ENCODE data around the gene VAPB. TPM values are rescaled to one million over a fixed set of nuclear protein-coding genes. Genes with fewer than 3 reads are reported as not detected.
A peak's percentile ranks its signal among the peaks of the same experiment; 100 is the strongest.

Gene VAPB
- total and polyA plus RNA-seq, 2 donors from 2014 or later = 49.3 to 60.4 TPM

GRCh38 chr20:58461899-58462298 lies 72.9 kb downstream of the VAPB start:
- no peak for FAIRE-seq

DNA sequence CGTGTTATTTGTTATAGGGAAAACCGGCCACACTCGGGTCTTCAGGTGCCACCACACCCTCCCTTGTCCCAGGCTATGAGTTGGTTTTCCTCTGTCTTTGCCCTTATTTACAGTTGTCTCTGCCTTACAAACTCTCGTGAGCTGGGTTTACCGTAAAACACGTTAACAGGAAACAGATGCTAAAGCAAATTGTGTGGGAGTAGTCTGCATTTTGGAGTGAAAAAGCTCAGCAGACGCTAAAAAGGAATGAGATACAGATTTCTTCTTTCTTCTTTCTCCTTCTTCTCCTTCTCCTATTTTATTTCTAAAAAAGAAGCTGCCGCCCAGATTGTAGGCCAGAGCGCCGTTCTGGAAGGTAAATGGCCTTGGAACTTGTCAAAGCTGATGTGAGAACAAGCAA lies 74.2 kb downstream of the VAPB start:
- FAIRE-seq (no peak), DNase-seq (peak in 1 of 5 donors; percentile 8)
- no peak overlapping the region for H3K4me3 ChIP-seq (ENCODE audit: low read length in 3 of 3)
- H3K9me3 ChIP-seq (ENCODE audit: control insufficient read depth in 2 of 3, insufficient read depth in 1 of 3, low read length in 3 of 3) = no peaks in the 10 kb centered on the region
- no peaks in the 10 kb centered on the region for H3K4me1 ChIP-seq (ENCODE audit: control insufficient read depth in 2 of 3, insufficient read depth in 2 of 3, low read depth in 1 of 3, low read length in 3 of 3)
- no peak for TF ChIP-seq CTCF (IDR thresholded peaks at IDR 0.05; ENCODE audit: borderline replicate concordance, extremely low read depth, insufficient read depth)
- no peak overlapping the region for H3K9ac ChIP-seq (ENCODE audit: low read length in 3 of 3)
- H3K27ac ChIP-seq (ENCODE audit: low read depth in 2 of 2, low read length in 2 of 2) = no peak overlapping the region
- intact Hi-C loops (cut with DNase I) = no loop called here
- H3K27me3 ChIP-seq (ENCODE audit: control insufficient read depth, insufficient read depth, low read length) = no peaks in the 10 kb centered on the region
- no peaks in the 10 kb centered on the region for H3K36me3 ChIP-seq (ENCODE audit: control insufficient read depth in 2 of 3, insufficient read depth in 3 of 3, low read length in 3 of 3)

More at GRCh38 chr20:58461899-58462298, 72.9 kb downstream of the VAPB start:
- Histone ChIP-seq H3K36me3 (ENCODE audit: control insufficient read depth in 2 of 3, insufficient read depth in 3 of 3, low read length in 3 of 3) (no peaks in the 10 kb centered on the region), H3K9me3 (ENCODE audit: control insufficient read depth in 2 of 3, insufficient read depth in 1 of 3, low read length in 3 of 3) (no peaks in the 10 kb centered on the region), H3K4me3 (ENCODE audit: low read length in 3 of 3) (no peak overlapping the region), H3K27me3 (ENCODE audit: control insufficient read depth, insufficient read depth, low read length) (no peaks in the 10 kb centered on the region), H3K9ac (ENCODE audit: low read length in 3 of 3) (no peak overlapping the region), H3K4me1 (ENCODE audit: control insufficient read depth in 2 of 3, insufficient read depth in 2 of 3, low read depth in 1 of 3, low read length in 3 of 3) (no peaks in the 10 kb centered on the region), H3K27ac (ENCODE audit: low read depth in 2 of 2, low read length in 2 of 2) (no peak overlapping the region)
- TF ChIP-seq CTCF (IDR thresholded peaks at IDR 0.05; ENCODE audit: borderline replicate concordance, extremely low read depth, insufficient read depth) = no peak
- no peak for DNase-seq
- intact Hi-C loops (cut with DNase I) = no loop called here

GRCh38 chr20:58464838-58465237 lies 75.8 kb downstream of the VAPB start:
- Histone ChIP-seq H3K27ac (ENCODE audit: low read depth in 2 of 2, low read length in 2 of 2) (no peak overlapping the region), H3K36me3 (ENCODE audit: control insufficient read depth in 2 of 3, insufficient read depth in 3 of 3, low read length in 3 of 3) (no peaks in the 10 kb centered on the region), H3K9me3 (ENCODE audit: control insufficient read depth in 2 of 3, insufficient read depth in 1 of 3, low read length in 3 of 3) (no peaks in the 10 kb centered on the region), H3K4me3 (ENCODE audit: low read length in 3 of 3) (no peak overlapping the region), H3K9ac (ENCODE audit: low read length in 3 of 3) (no peak overlapping the region), H3K4me1 (ENCODE audit: control insufficient read depth in 2 of 3, insufficient read depth in 2 of 3, low read depth in 1 of 3, low read length in 3 of 3) (no peaks in the 10 kb centered on the region), H3K27me3 (ENCODE audit: control insufficient read depth, insufficient read depth, low read length) (no peaks in the 10 kb centered on the region)
- DNase-seq (no peak), FAIRE-seq (no peak)
- no peak for TF ChIP-seq CTCF (IDR thresholded peaks at IDR 0.05; ENCODE audit: borderline replicate concordance, extremely low read depth, insufficient read depth)
- intact Hi-C loops (cut with DNase I) = no loop called here

- intact Hi-C loops (cut with DNase I) = no loop called here
- H3K36me3 ChIP-seq (ENCODE audit: control insufficient read depth in 2 of 3, insufficient read depth in 3 of 3, low read length in 3 of 3) = no peaks in the 10 kb centered on the region
- H3K27ac ChIP-seq (ENCODE audit: low read depth in 2 of 2, low read length in 2 of 2) = no peak overlapping the region
- FAIRE-seq (no peak), DNase-seq (no peak)
- TF ChIP-seq CTCF (IDR thresholded peaks at IDR 0.05; ENCODE audit: borderline replicate concordance, extremely low read depth, insufficient read depth) = no peak
- H3K9me3 ChIP-seq (ENCODE audit: control insufficient read depth in 2 of 3, insufficient read depth in 1 of 3, low read length in 3 of 3) = no peaks in the 10 kb centered on the region
- no peak overlapping the region for H3K4me3 ChIP-seq (ENCODE audit: low read length in 3 of 3)
- peaks cover 0 to 1% (median 0%) of the 10 kb centered on the region in 3 donors for H3K4me1 ChIP-seq (ENCODE audit: control insufficient read depth in 2 of 3, insufficient read depth in 2 of 3, low read depth in 1 of 3, low read length in 3 of 3)
- H3K27me3 ChIP-seq (ENCODE audit: control insufficient read depth, insufficient read depth, low read length) = no peaks in the 10 kb centered on the region
- H3K9ac ChIP-seq (ENCODE audit: low read length in 3 of 3) = no peak overlapping the region
These were observed 77.2 kb downstream of the VAPB start for GRCh38 chr20:58466095-58466708.
